GM12878 (cell line): ENCODE results near the gene TTC33. TPM values are rescaled to one million over a fixed set of nuclear protein-coding genes. Genes with fewer than 3 reads are reported as not detected.
A peak's percentile ranks its signal among the peaks of the same experiment; 100 is the strongest.

Experiments used
- ASH2L ChIP-seq: fragments of 300-600, 200-600 bp; sonication (generic); IDR thresholded peaks from 2 replicates; pipeline ENCODE4 v1.6.1; 2017; ENCODE audit warnings: low read depth, mild to moderate bottlenecking, borderline replicate concordance
- ATF3 ChIP-seq: IDR thresholded peaks from 2 replicates; pipeline ENCODE4 v1.6.1; 2011; ENCODE audit warnings: low read depth, mild to moderate bottlenecking, low read length, moderate library complexity, borderline replicate concordance; ENCODE audit errors: extremely low read depth
- CBX3 ChIP-seq: fragments of 200-600 bp; sonication (generic); IDR thresholded peaks from 2 replicates; pipeline ENCODE4 v1.6.1; 2016; ENCODE audit warnings: low read depth, borderline replicate concordance
- CEBPZ ChIP-seq: fragments of 150-350 bp; IDR thresholded peaks from 2 replicates; pipeline ENCODE4 v1.6.1; 2016; ENCODE audit warnings: low read depth, low read length
- EED ChIP-seq: sonication (generic); IDR thresholded peaks from 2 replicates; pipeline ENCODE4 v1.6.1; 2016; ENCODE audit warnings: antibody characterized with exemption, low read depth
- HCFC1 ChIP-seq: fragments of 150-350 bp; IDR thresholded peaks from 2 replicates; pipeline ENCODE4 v1.6.1; 2014; ENCODE audit warnings: low read length
- IKZF2 ChIP-seq, 2 experiments: fragments of 450-650 bp; IDR thresholded peaks; 2 replicates each; pipeline ENCODE4 v1.6.1; 2017; ENCODE audit warnings: mild to moderate bottlenecking in 2 of 2, moderate library complexity in 2 of 2
- IRF4 ChIP-seq: IDR thresholded peaks from 2 replicates; pipeline ENCODE4 v1.6.1; 2011; ENCODE audit warnings: low read depth, low read length
- NKRF ChIP-seq: fragments of 450-650 bp; conservative IDR thresholded peaks from 2 replicates; pipeline ENCODE4 v1.6.1; 2017; ENCODE audit warnings: mild to moderate bottlenecking, moderate library complexity
- NR2C1 ChIP-seq: fragments of 450-650 bp; IDR thresholded peaks from 2 replicates; pipeline ENCODE4 v1.6.1; 2017; ENCODE audit warnings: antibody characterized with exemption, mild to moderate bottlenecking, moderate library complexity
- NR2F1 ChIP-seq: fragments of 450-650 bp; conservative IDR thresholded peaks from 2 replicates; pipeline ENCODE4 v1.6.1; 2017; ENCODE audit warnings: mild to moderate bottlenecking
- PAX8 ChIP-seq: fragments of 450-650 bp; IDR thresholded peaks from 2 replicates; pipeline ENCODE4 v1.6.1; 2017; ENCODE audit warnings: mild to moderate bottlenecking, moderate library complexity
- PKNOX1 ChIP-seq: fragments of 450-650 bp; IDR thresholded peaks from 2 replicates; pipeline ENCODE4 v1.6.1; 2016; ENCODE audit warnings: mild to moderate bottlenecking
- RUNX3 ChIP-seq: IDR thresholded peaks from 2 replicates; pipeline ENCODE4 v1.6.1; 2012; ENCODE audit warnings: low read length, inconsistent platforms
- SIN3A ChIP-seq: IDR thresholded peaks from 2 replicates; pipeline ENCODE4 v1.6.1; 2012; ENCODE audit warnings: low read depth, low read length, improper control_type of control experiment
- SUPT20H ChIP-seq: IDR thresholded peaks from 2 replicates; pipeline ENCODE4 v1.6.1; 2011; ENCODE audit warnings: low read depth, mild to moderate bottlenecking, low read length, moderate library complexity, borderline replicate concordance; ENCODE audit not compliant: control insufficient read depth
- ZBTB40 ChIP-seq: fragments of 450-650 bp; IDR thresholded peaks from 2 replicates; pipeline ENCODE4 v1.6.1; 2016; ENCODE audit warnings: mild to moderate bottlenecking, moderate library complexity, borderline replicate concordance
- ZNF207 ChIP-seq: fragments of 450-650 bp; IDR thresholded peaks from 2 replicates; pipeline ENCODE4 v1.6.1; 2014; ENCODE audit warnings: antibody characterized with exemption, mild to moderate bottlenecking, borderline replicate concordance
- polyA plus RNA-seq, 11 experiments: library from polyadenylated mRNA; depleted of rRNA in 4 of 11; unstranded in 6 of 11; stranded (reverse) in 5 of 11; fragments of >200 nt; fragmentation: Nextera tagmentation in 4 of 11; fragmentation: Illumina TruSeq in 1 of 11; extraction: Ambion mirVana in 4 of 11; extraction: Trizol in 1 of 11; gene quantifications; 1 replicate in 1 of 11; 2 replicates in 10 of 11; pipeline versions ENCODE4 v1.2.1 to v1.2.3, GENCODE V29; 2011 to 2016; ENCODE audit warnings: inconsistent platforms in 2 of 11, missing spikeins in 2 of 11, low read depth in 1 of 11
- total RNA-seq, 4 experiments: library from RNA; depleted of rRNA in 3 of 4; stranded (reverse); fragments of >200 nt in 3 of 4; fragmentation: Illumina TruSeq in 1 of 4; extraction: Trizol in 1 of 4; gene quantifications; 2 replicates each; pipeline versions ENCODE4 v1.2.1 to v1.2.3, GENCODE V29; 2013 to 2021

TTC33 gene
- total and polyA plus RNA-seq, 10 of the 15 experiments (the other 5 are each of a cell fraction or from before 2014, with no cell fraction given) = 7.9 to 22.3 (median 14.6) TPM

GRCh38 chr5:40490464-40491111 is 265.2 kb downstream of the TTC33 start (continued):
- TF ChIP-seq CEBPZ (no peak), ATF3 (no peak), SIN3A (no peak), ASH2L (no peak), SUPT20H (no peak), CBX3 (no peak), RUNX3 (peak; percentile 90), IRF4 (peak; percentile 57), PKNOX1 (no peak), HCFC1 (no peak), NR2C1 (no peak), IKZF2 (IDR thresholded peaks at IDR 0.05) (peak; percentile 95 to 97), PAX8 (no peak), EED (0 out of 2 replicates have a peak, but pooled peaks have one; percentile 25), ZBTB40 (no peak; the same call in 1 of the 2 replicates), NR2F1 (peak; percentile 94), ZNF207 (no peak), NKRF (no peak)
